ENCODE results near the gene FIGNL1. TPM values are rescaled to one million over a fixed set of nuclear protein-coding genes. Genes with fewer than 3 reads are reported as not detected.
A peak's percentile ranks its signal among the peaks of the same experiment; 100 is the strongest.

The FIGNL1 gene
- total RNA-seq (2021) (6.4 to 7.1 TPM (median 6.7 TPM) in 3 replicates), Bru-seq, nascent RNA (percentile 56 among the genes with signal in this experiment)
- long read RNA-seq, experiment 1, transcript FIGNL1-213 (3 exons, 3,368 nt) = major isoform, 12 of 29 reads
- long read RNA-seq, experiment 1, transcript FIGNL1-202 (4 exons, 3,485 nt) = minor isoform, 7 of 29 reads
- long read RNA-seq, experiment 1, partial matches to known transcripts = 1 of 29 reads
- long read RNA-seq, experiment 1, other reads (novel, unspliced or antisense) = 6 of 29 reads
- long read RNA-seq, experiment 2, transcript FIGNL1-213 (3 exons, 3,368 nt) = major isoform, 6 of 12 reads
- long read RNA-seq, experiment 2, partial matches to known transcripts = 1 of 12 reads
- long read RNA-seq, experiment 2, other reads (novel, unspliced or antisense) = 5 of 12 reads
- long read RNA-seq, experiment 3, transcript FIGNL1-213 (3 exons, 3,368 nt) = major isoform, 5 of 9 reads
- long read RNA-seq, experiment 3, partial matches to known transcripts = 0 of 9 reads
- long read RNA-seq, experiment 3, other reads (novel, unspliced or antisense) = 3 of 9 reads

GRCh38 chr7:50449881-50450589 is at the start of gene FIGNL1:
FIGNL1 (minus strand) TSS chr7:50450350; CDS start chr7:50447287, 3,063 bp downstream.
- ChIA-PET POLR2A (no interaction called here), CTCF (interaction anchor here (0.6 to 2.2 kb wide), 5 partner anchors 32 to 711 kb away, joined by 3 to 5 read pairs (median 4); partner anchors contain the start of gene ZPBP)
- H3K27me3 Mint-ChIP-seq (ENCODE audit: low read depth) = peaks cover 12% of the 10 kb centered on the region
- ATAC-seq (peak; percentile 90), DNase-seq (ENCODE audit: low spot score) (peak; percentile 65)
- H3K4me3 Mint-ChIP-seq = peak within 1 kb of the TSS; percentile 66
- H3K4me1 Mint-ChIP-seq = peaks cover 12% of the 10 kb centered on the region
- H3K27ac Mint-ChIP-seq = no peak within 1 kb of the TSS
- peaks cover 8% of the 10 kb centered on the region for H3K36me3 Mint-ChIP-seq
- H3K9me3 Mint-ChIP-seq = no peaks in the 10 kb centered on the region
- TF ChIP-seq FOXP4 (CRISPR knock-in tag; IDR thresholded peaks at IDR 0.05) = peak; percentile 77; the same call in 1 of the 2 replicates
- no peak for TF ChIP-seq NR2C2 (CRISPR knock-in tag; IDR thresholded peaks at IDR 0.05)
- TF ChIP-seq ZNF396 (CRISPR knock-in tag; IDR thresholded peaks at IDR 0.05; ENCODE audit: borderline replicate concordance) = no peak
- TF ChIP-seq ARID4B (CRISPR knock-in tag; IDR thresholded peaks at IDR 0.05; ENCODE audit: borderline replicate concordance) = no peak
- TF ChIP-seq NFATC4 (CRISPR knock-in tag; IDR thresholded peaks at IDR 0.05) = no peak
- TF ChIP-seq, protein P1, sequence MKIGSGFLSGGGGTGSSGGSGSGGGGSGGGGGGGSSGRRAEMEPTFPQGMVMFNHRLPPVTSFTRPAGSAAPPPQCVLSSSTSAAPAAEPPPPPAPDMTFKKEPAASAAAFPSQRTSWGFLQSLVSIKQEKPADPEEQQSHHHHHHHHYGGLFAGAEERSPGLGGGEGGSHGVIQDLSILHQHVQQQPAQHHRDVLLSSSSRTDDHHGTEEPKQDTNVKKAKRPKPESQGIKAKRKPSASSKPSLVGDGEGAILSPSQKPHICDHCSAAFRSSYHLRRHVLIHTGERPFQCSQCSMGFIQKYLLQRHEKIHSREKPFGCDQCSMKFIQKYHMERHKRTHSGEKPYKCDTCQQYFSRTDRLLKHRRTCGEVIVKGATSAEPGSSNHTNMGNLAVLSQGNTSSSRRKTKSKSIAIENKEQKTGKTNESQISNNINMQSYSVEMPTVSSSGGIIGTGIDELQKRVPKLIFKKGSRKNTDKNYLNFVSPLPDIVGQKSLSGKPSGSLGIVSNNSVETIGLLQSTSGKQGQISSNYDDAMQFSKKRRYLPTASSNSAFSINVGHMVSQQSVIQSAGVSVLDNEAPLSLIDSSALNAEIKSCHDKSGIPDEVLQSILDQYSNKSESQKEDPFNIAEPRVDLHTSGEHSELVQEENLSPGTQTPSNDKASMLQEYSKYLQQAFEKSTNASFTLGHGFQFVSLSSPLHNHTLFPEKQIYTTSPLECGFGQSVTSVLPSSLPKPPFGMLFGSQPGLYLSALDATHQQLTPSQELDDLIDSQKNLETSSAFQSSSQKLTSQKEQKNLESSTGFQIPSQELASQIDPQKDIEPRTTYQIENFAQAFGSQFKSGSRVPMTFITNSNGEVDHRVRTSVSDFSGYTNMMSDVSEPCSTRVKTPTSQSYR (CRISPR knock-in tag; IDR thresholded peaks at IDR 0.05) = 0 out of 2 replicates have a peak, but pooled peaks have one; percentile 36
- peak; percentile 78 for TF ChIP-seq E2F1 (CRISPR knock-in tag; IDR thresholded peaks at IDR 0.05)
- 0 out of 2 replicates have a peak, but pooled peaks have one; percentile 8 for TF ChIP-seq ZBTB21 (CRISPR knock-in tag; IDR thresholded peaks at IDR 0.05; ENCODE audit: borderline replicate concordance)
- TF ChIP-seq CREM (CRISPR knock-in tag; IDR thresholded peaks at IDR 0.05) = peak; percentile 72; the same call in 1 of the 2 replicates
- peak; percentile 63 for TF ChIP-seq MYBL2 (CRISPR knock-in tag; IDR thresholded peaks at IDR 0.05)
- TF ChIP-seq NR1H2 (CRISPR knock-in tag; IDR thresholded peaks at IDR 0.05) = no peak
- peak; percentile 79 for TF ChIP-seq FOXP1 (CRISPR knock-in tag; IDR thresholded peaks at IDR 0.05; ENCODE audit: borderline replicate concordance)
- TF ChIP-seq PREB (CRISPR knock-in tag; IDR thresholded peaks at IDR 0.05; ENCODE audit: borderline replicate concordance) = no peak
- TF ChIP-seq FOXK1 (CRISPR knock-in tag; IDR thresholded peaks at IDR 0.05) = peak; percentile 75
- TF ChIP-seq, protein P2, sequence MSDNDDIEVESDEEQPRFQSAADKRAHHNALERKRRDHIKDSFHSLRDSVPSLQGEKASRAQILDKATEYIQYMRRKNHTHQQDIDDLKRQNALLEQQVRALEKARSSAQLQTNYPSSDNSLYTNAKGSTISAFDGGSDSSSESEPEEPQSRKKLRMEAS (CRISPR knock-in tag; IDR thresholded peaks at IDR 0.05) = peak; percentile 92
- peak; percentile 78; the same call in 1 of the 2 replicates for TF ChIP-seq CREB1 (CRISPR knock-in tag; IDR thresholded peaks at IDR 0.05)
- TF ChIP-seq, protein P3, sequence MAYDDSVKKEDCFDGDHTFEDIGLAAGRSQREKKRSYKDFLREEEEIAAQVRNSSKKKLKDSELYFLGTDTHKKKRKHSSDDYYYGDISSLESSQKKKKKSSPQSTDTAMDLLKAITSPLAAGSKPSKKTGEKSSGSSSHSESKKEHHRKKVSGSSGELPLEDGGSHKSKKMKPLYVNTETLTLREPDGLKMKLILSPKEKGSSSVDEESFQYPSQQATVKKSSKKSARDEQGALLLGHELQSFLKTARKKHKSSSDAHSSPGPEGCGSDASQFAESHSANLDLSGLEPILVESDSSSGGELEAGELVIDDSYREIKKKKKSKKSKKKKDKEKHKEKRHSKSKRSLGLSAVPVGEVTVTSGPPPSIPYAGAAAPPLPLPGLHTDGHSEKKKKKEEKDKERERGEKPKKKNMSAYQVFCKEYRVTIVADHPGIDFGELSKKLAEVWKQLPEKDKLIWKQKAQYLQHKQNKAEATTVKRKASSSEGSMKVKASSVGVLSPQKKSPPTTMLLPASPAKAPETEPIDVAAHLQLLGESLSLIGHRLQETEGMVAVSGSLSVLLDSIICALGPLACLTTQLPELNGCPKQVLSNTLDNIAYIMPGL (CRISPR knock-in tag; IDR thresholded peaks at IDR 0.05) = 0 out of 2 replicates have a peak, but pooled peaks have one; percentile 47
- peak; percentile 88; the same call in 1 of the 2 replicates for TF ChIP-seq NFE2L1 (CRISPR knock-in tag; IDR thresholded peaks at IDR 0.05)

Measured in WTC11 (cell line).